ENCODE results near the gene JCAD.
A peak's percentile ranks its signal among the peaks of the same experiment; 100 is the strongest.
"Not testable (repeated sequence)": the region's sequence is repeated elsewhere in the genome, so short reads cannot be mapped to it uniquely, and the experiment has no call there.

JCAD gene, protein sequence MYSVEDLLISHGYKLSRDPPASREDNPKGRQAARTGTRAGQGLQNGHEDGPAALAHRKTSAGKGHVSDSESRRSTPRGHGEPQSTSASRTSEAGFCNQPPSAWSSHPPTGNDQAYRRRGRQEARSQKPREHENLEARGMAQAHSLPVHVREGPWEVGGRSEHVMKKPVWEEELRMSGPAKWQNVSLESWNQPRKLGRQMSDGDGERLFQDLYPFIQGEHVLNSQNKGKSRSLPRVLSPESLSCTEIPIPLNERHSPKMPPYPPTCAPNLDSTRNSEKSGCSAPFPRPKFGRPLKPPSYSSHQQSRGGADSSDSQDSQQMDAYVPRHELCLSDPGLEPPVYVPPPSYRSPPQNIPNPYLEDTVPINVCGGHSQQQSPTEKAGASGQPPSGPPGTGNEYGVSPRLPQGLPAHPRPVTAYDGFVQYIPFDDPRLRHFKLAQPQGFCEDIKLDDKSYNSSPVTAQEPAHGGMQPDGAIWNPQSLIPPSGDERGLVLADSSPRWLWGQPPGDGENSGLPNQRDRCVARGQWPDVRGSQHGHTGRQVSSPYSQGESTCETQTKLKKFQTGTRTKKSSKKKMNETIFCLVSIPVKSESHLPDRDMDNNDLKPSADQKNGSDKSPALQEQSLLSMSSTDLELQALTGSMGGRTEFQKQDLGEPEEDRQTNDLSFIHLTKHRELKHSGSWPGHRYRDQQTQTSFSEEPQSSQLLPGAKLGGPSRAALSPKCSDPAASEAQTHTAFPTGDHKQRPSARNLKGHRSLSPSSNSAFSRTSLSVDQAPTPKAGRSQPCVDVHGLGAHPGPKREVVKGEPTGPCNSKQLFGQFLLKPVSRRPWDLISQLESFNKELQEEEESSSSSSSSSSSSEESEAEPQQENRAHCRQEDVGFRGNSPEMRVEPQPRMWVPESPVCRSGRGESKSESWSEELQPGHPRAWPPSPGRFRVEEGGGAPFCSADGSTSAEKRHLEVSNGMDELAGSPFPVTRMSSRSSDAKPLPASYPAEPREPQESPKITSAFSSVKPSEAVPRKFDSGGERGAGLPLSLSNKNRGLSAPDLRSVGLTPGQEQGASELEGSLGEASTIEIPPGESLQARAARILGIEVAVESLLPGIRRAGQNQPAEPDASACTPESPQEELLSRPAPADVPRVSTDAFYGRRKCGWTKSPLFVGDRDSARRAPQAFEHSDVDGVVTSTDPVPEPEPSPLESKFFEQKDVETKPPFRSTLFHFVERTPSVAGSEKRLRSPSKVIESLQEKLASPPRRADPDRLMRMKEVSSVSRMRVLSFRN (N-terminal part only)

GRCh38 chr10:30059209-30060107 lies at the start of gene JCAD:
TSS of gene JCAD (minus strand) at chr10:30059586. CDS start at chr10:30047812, 11,774 bp downstream.
- peak; percentile 67 for DNase-seq (ENCODE audit: insufficient read length, low spot score)

GRCh38 chr10:30106987-30107386 lies 47.6 kb upstream of the JCAD start:
- FAIRE-seq (no peak), DNase-seq (ENCODE audit: insufficient read length, low spot score) (no peak)

More at GRCh38 chr10:30059209-30060107, at the start of gene JCAD:
- FAIRE-seq, result peak; percentile 94

DNA sequence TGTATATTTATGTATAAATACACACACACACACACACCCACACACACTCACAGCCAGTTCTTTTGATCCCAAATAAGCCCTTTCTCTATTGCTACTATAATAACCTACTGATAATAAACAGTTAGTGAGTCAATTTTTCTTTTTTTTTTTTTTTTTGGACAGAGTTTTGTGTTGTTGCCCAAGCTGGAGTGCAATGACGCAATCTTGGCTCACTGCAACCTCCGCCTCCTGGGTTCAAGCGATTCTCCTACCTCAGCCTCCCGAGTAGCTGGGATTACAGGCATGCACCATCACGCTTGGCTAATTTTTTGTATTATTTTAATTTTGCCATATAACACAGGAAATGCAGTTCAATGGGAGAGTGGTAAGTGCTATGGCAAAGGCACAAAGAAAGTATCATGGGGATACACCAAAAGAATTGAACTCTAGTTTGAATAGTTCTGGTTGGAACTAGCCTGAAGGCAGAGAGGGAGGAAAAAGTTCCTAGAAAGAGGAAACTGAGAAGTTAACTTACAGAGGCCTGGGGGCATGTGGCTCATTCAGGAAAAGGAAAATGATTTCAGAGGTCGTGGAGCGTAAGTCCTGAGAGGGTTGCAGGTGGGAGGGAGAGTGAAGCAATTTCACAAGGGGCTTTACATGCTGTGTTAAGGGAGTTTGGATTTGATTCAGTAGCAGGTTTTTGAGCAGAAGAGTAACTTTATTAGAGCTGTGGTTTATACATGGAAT lies 44.4 kb upstream of the JCAD start:
- FAIRE-seq, result no peak
- DNase-seq (ENCODE audit: insufficient read length, low spot score), result no peak

GRCh38 chr10:30099706-30100105 lies 40.3 kb upstream of the JCAD start:
- FAIRE-seq, result peak; percentile 46

GRCh38 chr10:30099101-30099500 lies 39.7 kb upstream of the JCAD start:
- no peak for FAIRE-seq
- no peak for DNase-seq (ENCODE audit: insufficient read length, low spot score)

More at GRCh38 chr10:30099706-30100105, 40.3 kb upstream of the JCAD start:
- DNase-seq (ENCODE audit: insufficient read length, low spot score), result not testable (repeated sequence)

GRCh38 chr10:30098629-30099028 lies 39.2 kb upstream of the JCAD start:
- DNase-seq (ENCODE audit: insufficient read length, low spot score), result peak; percentile 53
- FAIRE-seq, result no peak

GRCh38 chr10:30096564-30096963 lies 37.2 kb upstream of the JCAD start:
- no peak for DNase-seq (ENCODE audit: insufficient read length, low spot score)
- FAIRE-seq, result no peak

DNA sequence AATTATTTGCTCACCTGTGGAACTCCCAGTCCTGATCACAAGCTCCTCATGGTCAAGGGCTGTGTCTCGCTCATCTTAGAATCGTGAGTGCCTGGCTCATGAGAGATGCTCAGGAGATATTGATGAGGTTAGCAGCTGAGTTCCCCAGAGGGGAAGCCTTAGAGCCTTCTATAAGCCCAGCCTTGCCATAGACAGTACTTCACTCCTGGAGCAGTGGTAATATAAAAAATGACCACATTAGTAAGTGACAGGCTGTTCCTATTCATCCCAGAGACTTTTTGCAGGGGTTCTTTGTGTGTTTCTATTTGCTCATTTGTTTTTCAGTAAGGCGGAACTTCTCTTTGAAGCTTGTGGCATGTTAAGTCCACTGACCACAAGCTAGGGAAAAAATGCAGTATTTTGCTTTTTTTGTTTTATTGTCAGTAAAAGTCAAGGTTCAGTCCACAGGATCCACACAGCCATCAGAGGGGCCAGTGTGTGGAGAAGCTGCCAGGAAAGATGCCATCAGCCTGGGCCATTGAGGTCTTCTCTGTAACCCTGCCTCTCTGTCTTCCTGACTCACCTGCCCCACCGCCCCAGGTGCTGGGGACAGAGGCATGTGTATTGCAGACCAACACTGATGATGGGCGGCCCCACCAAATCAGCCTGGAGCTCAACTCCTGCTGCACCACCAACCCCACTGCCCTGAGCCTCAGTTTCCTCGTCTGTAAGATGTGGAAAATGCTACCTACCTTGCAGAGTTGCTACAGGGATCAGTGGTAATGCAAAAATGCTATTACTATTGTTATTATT lies 36.4 kb upstream of the JCAD start:
- DNase-seq (ENCODE audit: insufficient read length, low spot score), result no peak
- no peak for FAIRE-seq

DNA sequence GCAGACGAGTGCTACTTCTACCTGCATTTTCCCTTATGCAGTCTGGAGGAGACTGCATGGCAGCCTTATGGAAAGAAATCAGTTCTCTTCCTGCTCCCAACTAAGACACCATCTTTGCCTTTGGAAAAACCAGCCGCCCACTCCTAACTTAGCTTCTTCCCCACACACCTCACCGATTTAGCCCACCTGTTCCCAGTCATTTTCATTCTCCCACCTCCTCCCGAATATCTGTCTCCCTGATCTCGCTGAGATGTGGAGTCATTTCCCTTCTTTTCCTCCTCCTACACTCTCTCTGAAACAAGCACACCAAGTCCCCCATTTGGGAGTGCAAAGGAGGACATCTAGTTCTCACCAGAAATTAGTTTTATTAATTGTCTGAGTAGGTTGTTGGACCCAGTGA lies 35.2 kb upstream of the JCAD start:
- DNase-seq (ENCODE audit: insufficient read length, low spot score) (no peak), FAIRE-seq (no peak)

GRCh38 chr10:30093303-30093950 lies 34.0 kb upstream of the JCAD start:
- FAIRE-seq, result no peak
- no peak for DNase-seq (ENCODE audit: insufficient read length, low spot score)

DNA sequence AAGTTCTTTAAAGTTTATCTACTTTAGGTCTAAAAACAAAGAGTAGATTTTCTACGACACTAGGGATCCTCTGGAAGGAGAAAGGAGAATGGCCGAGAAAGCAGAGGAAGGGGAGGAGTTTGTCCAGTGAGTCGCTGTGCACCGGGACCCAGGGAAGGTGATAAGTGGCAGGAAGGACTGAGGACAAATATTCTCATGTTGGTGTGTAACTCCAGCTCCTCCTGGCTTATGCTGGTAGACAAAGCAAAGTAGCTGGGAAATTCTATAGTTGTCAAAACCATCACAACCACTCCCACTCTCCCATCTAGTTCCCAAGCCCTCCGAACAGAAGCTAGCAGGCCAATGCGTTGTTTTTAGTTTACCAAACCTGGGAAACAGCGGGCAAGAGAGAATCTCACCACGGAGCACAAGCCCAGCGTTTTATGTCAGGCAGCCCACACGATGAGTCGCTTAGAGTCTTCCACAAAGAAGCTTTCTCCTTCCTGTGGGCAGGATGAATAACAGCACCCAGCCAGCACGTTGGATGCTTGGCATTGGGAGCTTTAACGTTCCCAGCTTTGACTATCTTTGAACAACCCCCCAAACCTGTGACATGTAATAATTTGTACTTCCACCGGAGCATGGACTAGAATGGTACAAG lies 32.9 kb upstream of the JCAD start:
- peak; percentile 57 for DNase-seq (ENCODE audit: insufficient read length, low spot score)
- peak; percentile 62 for FAIRE-seq

DNA sequence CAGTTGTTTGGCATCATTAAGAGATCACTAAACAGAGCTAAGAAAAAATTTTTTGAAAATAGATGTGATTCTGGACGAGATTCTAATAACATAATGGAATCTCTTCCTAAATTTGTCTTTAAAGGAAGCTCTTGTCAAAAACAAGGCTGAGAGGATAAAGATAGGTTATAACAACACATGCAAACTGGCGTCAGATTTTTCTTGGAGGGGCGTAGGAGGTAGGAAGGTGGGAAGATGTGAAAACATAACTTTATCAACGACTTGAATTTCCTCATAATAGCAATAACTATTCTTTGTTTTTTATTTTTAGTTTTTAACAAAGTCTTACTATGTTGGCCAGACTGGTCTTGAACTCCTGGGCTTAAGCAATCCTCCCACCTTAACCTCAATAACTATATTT lies 31.8 kb upstream of the JCAD start:
- no peak for FAIRE-seq
- DNase-seq (ENCODE audit: insufficient read length, low spot score), result no peak

GRCh38 chr10:30088178-30088577 lies 28.8 kb upstream of the JCAD start:
- DNase-seq (ENCODE audit: insufficient read length, low spot score), result no peak

DNA sequence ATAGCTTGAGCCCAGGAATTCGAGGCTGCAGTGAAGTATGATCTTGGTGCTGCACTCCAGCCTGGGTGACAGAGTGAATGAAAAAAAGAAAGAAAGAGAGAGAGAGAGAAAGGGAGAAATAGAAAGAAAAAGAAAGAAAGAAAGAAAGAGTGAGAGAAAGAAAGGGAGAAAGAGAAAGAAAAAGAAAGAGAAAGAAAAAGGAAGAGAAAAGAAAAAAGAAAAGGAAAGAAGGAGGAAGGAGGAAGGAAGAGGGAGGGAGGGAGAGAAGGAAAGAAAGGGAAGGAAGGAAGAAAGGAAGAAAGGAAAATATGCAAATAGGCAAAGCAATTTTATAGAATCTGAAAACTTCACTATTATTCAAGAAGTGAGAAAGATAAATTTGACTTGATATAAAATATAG lies 24.5 kb upstream of the JCAD start:
- FAIRE-seq, result no peak
- no peak for DNase-seq (ENCODE audit: insufficient read length, low spot score)

More at GRCh38 chr10:30088178-30088577, 28.8 kb upstream of the JCAD start:
- no peak for FAIRE-seq

DNA sequence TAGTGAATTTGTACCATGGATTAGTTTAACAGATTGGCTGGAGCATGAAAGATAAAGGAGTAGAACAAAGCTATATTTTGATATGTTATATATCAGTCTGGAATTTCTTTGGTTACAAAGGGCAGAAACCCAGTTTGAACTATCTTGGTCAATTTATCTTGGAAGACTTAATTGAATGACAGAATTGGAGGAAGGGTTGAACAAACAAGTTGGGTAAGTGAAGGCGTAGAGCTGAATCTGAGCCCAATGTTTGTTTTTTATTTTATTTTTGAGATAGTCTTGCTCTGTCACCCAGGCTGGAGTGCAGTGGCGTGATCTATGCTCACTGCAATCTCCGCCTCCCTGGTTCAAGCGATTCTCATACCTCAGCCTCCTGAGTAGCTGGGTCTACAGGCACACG lies 21.8 kb upstream of the JCAD start:
- FAIRE-seq, result no peak
- no peak for DNase-seq (ENCODE audit: insufficient read length, low spot score)

- DNase-seq (ENCODE audit: insufficient read length, low spot score), result no peak
- FAIRE-seq, result no peak
These were observed 20.8 kb upstream of the JCAD start for GRCh38 chr10:30080161-30080560.

- FAIRE-seq, result no peak
- no peak for DNase-seq (ENCODE audit: insufficient read length, low spot score)
These were observed 20.0 kb upstream of the JCAD start for GRCh38 chr10:30079408-30079807.

Data from HTR-8/SVneo (cell line).